Measurements from ENCODE around the gene MAPKAPK3. TPM values are rescaled to one million over a fixed set of nuclear protein-coding genes. Genes with fewer than 3 reads are reported as not detected.

Gene MAPKAPK3
- total and polyA plus RNA-seq, 2 donors from 2014 or later, result 68.0 to 75.8 TPM

DNA sequence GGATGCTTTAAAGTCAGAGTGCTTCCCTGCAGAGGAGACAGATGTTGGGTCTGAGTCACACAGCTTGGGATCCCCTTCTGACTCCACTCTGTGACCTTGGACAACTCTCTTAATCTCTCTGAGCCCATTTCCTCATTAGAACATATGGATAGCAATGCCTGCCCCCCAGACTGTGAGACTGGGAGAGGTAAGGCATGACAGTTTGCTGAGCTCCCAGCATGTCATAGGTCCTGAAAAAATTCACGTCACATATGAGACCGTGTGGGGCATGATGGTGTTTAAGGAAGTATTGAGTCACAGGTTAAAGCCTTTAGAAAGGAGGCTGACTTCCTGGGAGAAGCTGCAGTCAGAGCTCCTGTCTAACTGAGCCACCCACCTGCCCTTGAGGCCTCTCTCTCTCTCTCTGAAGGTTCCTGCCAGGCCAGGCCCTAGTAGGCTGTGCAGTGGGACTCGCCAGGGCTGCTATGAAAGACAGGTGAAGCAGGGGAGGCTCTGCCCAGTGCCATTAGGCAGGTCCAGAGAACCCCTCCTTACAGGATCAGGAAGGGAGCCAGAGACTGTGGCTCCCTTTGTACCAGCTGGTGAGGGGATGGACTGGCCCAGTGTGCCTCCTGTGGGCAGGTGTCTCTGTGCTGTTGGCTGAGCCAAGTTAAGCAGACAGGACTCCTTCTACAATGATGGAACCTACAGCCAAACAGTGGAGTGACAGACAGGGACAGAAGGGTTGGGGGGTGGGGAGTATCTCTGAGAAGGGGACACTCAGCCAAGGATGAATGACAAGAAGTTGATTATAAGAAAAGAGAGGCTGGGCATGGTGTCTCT lies 38.3 kb downstream of the MAPKAPK3 start:
- intact Hi-C loops (cut with DNase I), result no loop called here

GRCh38 chr3:50656417-50657195 lies 39.7 kb downstream of the MAPKAPK3 start:
- TF ChIP-seq, protein P1, sequence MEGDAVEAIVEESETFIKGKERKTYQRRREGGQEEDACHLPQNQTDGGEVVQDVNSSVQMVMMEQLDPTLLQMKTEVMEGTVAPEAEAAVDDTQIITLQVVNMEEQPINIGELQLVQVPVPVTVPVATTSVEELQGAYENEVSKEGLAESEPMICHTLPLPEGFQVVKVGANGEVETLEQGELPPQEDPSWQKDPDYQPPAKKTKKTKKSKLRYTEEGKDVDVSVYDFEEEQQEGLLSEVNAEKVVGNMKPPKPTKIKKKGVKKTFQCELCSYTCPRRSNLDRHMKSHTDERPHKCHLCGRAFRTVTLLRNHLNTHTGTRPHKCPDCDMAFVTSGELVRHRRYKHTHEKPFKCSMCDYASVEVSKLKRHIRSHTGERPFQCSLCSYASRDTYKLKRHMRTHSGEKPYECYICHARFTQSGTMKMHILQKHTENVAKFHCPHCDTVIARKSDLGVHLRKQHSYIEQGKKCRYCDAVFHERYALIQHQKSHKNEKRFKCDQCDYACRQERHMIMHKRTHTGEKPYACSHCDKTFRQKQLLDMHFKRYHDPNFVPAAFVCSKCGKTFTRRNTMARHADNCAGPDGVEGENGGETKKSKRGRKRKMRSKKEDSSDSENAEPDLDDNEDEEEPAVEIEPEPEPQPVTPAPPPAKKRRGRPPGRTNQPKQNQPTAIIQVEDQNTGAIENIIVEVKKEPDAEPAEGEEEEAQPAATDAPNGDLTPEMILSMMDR (IDR thresholded peaks at IDR 0.05; ENCODE audit: borderline replicate concordance, extremely low read depth, insufficient read depth), result no peak
- FAIRE-seq (no peak), DNase-seq (peak in 1 of 5 donors; percentile 25)
- intact Hi-C loops (cut with DNase I), result no loop called here
- no peaks in the 10 kb centered on the region for H3K36me3 ChIP-seq (ENCODE audit: control insufficient read depth in 2 of 3, insufficient read depth in 3 of 3, low read length in 3 of 3)
- no peaks in the 10 kb centered on the region for H3K27me3 ChIP-seq (ENCODE audit: control insufficient read depth, insufficient read depth, low read length)
- no peak overlapping the region for H3K4me3 ChIP-seq (ENCODE audit: low read length in 3 of 3)
- H3K9me3 ChIP-seq (ENCODE audit: control insufficient read depth in 2 of 3, insufficient read depth in 1 of 3, low read length in 3 of 3), result no peaks in the 10 kb centered on the region
- no peak overlapping the region for H3K27ac ChIP-seq (ENCODE audit: low read depth in 2 of 2, low read length in 2 of 2)
- H3K4me1 ChIP-seq (ENCODE audit: control insufficient read depth in 2 of 3, insufficient read depth in 2 of 3, low read depth in 1 of 3, low read length in 3 of 3), result no peaks in the 10 kb centered on the region
- no peak overlapping the region for H3K9ac ChIP-seq (ENCODE audit: low read length in 3 of 3)

More for the DNA sequence above, 38.3 kb downstream of the MAPKAPK3 start:
- H3K36me3 ChIP-seq (ENCODE audit: control insufficient read depth in 2 of 3, insufficient read depth in 3 of 3, low read length in 3 of 3), result no peaks in the 10 kb centered on the region
- H3K4me1 ChIP-seq (ENCODE audit: control insufficient read depth in 2 of 3, insufficient read depth in 2 of 3, low read depth in 1 of 3, low read length in 3 of 3), result no peaks in the 10 kb centered on the region
- H3K9ac ChIP-seq (ENCODE audit: low read length in 3 of 3), result no peak overlapping the region
- no peak overlapping the region for H3K4me3 ChIP-seq (ENCODE audit: low read length in 3 of 3)
- TF ChIP-seq, protein P1 (IDR thresholded peaks at IDR 0.05; ENCODE audit: borderline replicate concordance, extremely low read depth, insufficient read depth), result no peak
- DNase-seq (no peak), FAIRE-seq (no peak)
- H3K9me3 ChIP-seq (ENCODE audit: control insufficient read depth in 2 of 3, insufficient read depth in 1 of 3, low read length in 3 of 3), result no peaks in the 10 kb centered on the region
- no peak overlapping the region for H3K27ac ChIP-seq (ENCODE audit: low read depth in 2 of 2, low read length in 2 of 2)
- no peaks in the 10 kb centered on the region for H3K27me3 ChIP-seq (ENCODE audit: control insufficient read depth, insufficient read depth, low read length)

DNA sequence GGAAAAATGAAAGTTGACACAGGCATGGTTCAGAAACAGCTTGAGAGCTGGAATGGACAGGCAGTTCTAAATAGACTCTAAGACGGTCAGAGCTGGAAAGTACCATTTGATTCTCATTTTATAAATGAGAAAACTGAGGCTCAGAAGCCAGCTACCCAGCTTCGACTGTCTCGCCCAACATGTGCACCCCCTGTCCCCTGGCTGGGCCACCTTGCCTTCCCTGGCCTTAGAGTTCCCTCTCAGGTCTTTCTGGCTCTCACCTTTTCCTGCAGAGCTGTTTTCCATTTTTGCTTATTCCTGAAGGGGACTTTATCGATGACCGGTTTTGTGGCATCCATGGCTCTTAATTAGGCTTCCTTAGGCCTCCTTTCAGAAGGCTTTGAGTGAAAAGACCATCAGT lies 40.5 kb downstream of the MAPKAPK3 start:
- Histone ChIP-seq H3K36me3 (ENCODE audit: control insufficient read depth in 2 of 3, insufficient read depth in 3 of 3, low read length in 3 of 3) (no peaks in the 10 kb centered on the region), H3K9me3 (ENCODE audit: control insufficient read depth in 2 of 3, insufficient read depth in 1 of 3, low read length in 3 of 3) (no peaks in the 10 kb centered on the region), H3K4me3 (ENCODE audit: low read length in 3 of 3) (no peak overlapping the region), H3K4me1 (ENCODE audit: control insufficient read depth in 2 of 3, insufficient read depth in 2 of 3, low read depth in 1 of 3, low read length in 3 of 3) (no peaks in the 10 kb centered on the region), H3K27ac (ENCODE audit: low read depth in 2 of 2, low read length in 2 of 2) (no peak overlapping the region), H3K9ac (ENCODE audit: low read length in 3 of 3) (no peak overlapping the region), H3K27me3 (ENCODE audit: control insufficient read depth, insufficient read depth, low read length) (no peaks in the 10 kb centered on the region)
- TF ChIP-seq, protein P1 (IDR thresholded peaks at IDR 0.05; ENCODE audit: borderline replicate concordance, extremely low read depth, insufficient read depth), result no peak
- intact Hi-C loops (cut with DNase I), result no loop called here
- DNase-seq, result no peak
- FAIRE-seq, result no peak

Data from kidney (tissue), 14 donors.